GM19240 (cell line): ENCODE measurements around the gene PAF1.

ENCODE experiments used
- DNase-seq: peaks from one replicate; pipeline ENCODE4 v3.0.0; 2011; ENCODE audit warnings: low spot score; ENCODE audit not compliant: insufficient read length

Gene PAF1

GRCh38 chr19:39390751-39391437, at the start of gene PAF1, which contains the start of gene MED29:
Gene PAF1, minus strand, starts transcription at chr19:39391106. Its CDS starts 242 bp downstream, at chr19:39390864.
Gene MED29, plus strand, starts transcription at chr19:39391378. Its CDS starts 45 bp downstream, at chr19:39391423.
- peak; percentile 99 for DNase-seq

DNA sequence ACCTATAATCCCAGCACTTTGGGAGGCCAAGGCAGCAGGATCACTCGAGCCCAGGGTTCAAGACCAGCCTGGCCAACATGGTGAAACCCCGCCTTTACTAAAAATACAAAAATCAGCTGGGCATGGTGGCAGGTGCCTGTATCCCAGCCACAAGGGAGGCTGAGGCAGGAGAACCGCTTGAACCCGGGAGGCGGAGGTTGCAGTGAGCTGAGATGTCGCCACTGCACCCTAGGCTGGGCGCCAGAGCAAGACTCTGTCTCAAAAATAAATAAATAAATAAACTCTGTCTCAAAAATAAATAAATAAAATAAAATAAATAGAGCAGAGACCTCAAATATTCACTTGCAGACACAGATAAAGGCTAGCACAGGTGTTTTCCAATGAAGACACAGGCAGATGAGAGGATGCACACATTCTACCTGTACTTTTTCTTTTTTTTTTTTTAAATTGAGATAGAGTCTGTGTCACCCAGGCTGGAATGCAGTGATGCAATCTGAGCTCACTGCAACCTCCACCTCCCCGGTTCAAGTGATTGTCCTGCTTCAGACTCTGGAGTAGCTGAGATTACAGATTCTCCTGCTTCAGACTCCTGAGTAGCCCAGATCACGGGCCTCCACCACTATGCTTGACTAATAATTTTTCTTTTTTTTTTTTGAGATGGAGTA, 47.5 kb upstream of the PAF1 start:
- DNase-seq, result no peak

DNA sequence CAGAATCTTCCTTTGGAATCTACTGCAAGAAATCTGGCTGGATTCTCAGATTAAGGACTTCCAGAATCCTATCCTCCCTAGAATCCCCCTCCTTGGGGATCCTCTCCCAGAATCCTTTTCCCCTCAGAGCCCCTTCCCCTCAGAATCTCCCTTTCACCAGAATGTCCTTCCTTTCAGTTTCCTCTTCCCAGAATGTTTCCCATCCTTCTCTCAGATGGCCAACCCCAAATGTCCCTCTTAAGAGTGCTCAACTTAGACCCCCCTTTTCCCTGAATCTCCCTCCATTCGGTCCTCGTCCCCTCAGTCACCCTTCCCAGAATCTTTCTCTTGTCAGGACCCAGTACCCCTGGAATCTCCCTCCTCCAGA, 45.4 kb upstream of the PAF1 start:
- DNase-seq, result no peak

DNA sequence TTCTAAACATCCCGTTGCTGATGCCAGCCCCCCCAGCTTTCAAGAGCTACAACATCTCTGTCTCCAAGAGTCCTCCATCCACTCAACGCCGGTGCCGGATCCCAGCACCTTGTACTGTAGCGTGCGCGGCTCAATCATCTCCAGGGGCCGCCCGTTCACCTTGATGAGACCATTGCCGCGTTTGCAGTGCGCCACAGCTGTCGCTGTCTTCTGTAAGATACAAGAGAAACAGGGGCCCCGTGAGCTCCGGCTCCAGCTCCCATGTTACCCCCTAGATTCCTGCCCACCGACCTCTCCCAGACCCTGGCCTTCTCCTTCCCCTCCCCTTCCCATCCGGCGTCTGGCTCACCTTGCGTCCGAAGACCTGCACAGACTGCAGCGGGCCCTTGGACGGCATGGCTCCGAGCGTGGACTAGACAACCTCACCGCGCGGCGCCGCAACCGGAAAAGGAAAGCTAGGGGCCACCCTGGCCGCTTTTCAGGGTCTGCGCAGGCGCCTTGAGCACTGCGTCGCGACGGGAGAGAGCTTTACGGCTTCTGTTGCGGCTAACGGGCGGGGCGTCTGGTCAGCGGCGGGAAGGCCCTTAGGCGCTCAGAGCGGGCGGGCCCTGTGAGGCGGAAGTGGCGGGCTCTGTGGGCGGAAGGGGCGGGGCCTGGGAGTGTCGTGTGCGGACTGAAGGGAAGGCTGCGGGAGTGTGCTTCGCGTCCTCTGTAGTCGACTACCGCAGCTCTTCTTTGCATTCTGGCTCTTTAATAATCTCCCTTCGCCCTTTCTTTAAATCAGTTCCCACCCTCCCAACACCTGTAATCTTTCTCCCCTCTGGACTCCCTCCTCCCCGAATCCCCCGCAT, 44.8 kb upstream of the PAF1 start, which contains the start of gene RPS16:
Gene RPS16 (minus strand): TSS at position 451 of the 851 bp plus-strand sequence. CDS start 54 bp downstream, at position 397.
- DNase-seq, result peak; percentile 81

DNA sequence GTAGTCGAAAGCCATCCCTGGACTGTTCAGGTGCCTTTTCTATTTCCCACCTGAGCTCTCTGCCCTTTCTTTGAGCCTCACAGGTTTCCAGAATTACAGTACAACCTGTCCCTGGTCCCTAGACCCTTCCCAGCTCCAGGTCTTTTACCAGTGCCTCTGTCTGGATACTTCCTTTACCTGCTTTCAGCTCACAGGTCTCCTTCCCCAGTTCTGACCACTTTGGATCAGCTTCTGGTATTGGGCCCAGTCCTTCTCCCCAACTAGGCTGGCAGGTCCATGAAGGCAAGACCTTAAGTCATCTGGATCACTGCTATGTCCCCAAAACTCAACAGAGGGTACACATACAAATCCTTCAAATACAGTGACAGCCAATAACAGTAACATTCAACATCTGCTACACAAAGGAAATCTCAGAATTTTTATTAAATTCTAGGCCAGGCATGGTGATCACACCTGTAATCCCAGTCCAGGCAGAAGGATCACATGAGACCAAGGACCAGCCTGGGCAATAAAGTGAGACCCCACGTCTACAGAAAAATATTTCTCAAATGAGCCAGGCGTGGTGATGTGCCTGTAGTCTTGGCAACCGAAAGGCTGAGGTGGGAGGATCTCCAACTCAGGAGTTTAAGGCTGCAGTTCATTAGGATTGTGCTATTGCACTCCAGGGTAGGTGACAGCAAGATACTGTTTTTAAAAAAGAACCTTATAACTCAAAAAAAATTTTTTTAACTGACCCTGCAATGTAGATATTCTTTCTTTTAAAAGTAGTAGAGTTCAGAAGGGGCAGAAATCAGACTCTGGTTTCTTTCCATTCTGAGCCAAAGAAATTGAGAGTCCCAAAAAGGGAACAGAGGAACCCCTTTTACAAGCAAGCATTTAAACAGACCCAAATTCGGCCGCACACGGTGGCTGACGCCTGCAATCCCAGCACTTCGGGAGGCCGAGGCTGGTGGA, 43.5 kb upstream of the PAF1 start:
- no peak for DNase-seq

- no peak for DNase-seq
Observed at GRCh38 chr19:39433480-39434079, 42.7 kb upstream of the PAF1 start.

GRCh38 chr19:39432677-39433025, 41.7 kb upstream of the PAF1 start:
- no peak for DNase-seq

DNA sequence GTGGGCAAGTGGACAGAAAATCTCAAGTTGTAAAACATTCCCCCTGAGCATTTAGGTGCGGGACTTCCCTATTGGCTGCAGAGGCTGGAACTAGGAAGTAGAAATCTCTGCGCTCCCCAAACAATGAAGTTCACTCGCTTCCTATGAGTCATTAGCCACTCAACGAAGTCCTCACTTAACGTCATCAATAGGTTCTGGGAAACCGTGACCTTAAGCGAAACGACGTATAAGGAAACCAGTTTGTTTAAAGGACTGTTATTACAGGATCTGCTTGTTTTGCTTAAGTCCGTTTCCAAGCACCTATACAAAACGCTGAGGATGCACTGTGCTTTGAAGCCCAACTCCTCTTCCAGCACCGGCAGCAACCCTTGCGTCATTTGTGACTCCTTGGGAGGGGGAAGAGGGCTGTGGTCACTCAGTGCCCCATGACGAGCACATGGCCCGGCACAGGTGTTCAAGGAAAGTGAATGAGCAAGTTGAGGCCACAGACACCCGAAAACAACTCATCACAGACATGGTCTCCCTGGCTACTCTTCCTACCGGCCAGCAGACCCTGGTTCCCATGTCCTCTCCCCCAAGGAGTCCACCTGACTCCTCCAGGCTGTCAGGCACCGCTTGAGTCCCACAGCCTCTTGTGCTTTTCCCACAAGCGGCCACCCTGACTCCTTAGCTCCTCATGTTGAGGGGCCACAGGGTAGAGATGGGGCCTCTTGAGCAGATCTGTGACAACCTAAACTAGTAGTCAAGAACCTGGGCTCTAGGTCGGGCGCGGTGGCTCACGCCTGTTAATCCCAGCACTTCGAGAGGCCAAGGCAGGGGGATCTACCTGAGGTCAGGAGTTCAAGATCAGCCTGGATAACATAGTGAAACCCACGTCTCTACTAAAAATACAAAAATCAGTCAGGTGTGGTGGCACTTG, 40.0 kb upstream of the PAF1 start:
- DNase-seq, result peak; percentile 61

DNA sequence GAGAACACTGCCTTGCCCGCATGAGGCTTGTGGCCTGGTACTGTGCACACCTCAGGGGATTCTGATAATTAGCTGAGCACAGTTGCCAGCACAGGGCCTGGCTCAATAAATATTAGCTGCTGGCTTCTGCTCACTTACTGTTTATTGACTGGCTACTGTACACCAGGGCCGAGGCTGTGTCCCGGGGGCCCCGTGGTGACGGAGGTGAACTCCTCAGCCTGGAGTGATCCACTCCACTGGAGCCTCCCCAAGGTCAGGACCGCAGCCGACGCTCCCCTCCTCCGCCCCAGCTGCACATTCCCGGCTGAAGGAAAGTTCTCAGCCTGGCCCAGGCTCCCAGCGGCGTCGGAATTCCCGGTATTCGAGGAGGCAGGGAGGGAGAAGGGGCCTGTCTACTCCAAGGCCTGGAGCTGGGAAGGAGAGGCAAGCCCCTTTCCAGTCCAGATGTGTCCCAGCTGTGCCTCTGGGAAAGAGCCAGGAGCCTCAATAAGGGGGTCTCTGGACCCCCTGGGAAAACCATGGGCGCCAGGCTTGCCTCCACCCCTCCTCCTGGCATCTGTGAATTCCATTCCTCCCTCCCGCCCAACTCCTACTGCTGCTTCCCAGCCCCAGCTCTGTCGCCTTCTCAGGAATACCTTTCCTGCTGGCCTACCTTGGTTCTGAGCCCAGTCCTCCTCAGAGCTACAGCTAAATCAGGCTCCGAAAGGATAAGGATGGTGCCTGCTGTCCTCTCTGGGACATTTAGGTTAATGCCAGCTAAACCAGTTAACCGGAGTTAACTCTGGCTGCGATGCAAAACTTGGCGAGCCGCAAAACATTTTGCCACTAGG, 37.6 kb upstream of the PAF1 start:
- no peak for DNase-seq

- no peak for DNase-seq
Observed at GRCh38 chr19:39427707-39428106, 36.8 kb upstream of the PAF1 start.

- DNase-seq, result no peak
Observed at GRCh38 chr19:39426170-39426569, 35.3 kb upstream of the PAF1 start.

DNA sequence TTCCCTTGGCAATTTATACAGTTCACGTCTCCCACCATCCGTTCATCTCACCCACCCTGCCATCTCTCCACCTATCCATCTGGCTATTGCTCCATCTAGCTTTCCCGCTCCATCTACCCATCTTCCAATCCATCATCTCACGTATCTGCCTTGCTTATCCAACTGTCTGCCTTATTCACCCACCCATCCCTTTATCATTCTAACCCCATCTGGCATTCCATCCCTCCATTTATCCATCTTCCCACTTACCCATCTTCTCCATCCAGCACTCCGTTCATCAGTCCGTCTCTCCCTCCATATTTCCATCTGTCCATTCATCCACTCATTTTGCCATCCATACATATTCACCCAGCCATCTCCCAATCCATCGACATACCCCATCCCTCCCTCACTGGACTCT, 34.8 kb upstream of the PAF1 start:
- DNase-seq, result no peak

DNA sequence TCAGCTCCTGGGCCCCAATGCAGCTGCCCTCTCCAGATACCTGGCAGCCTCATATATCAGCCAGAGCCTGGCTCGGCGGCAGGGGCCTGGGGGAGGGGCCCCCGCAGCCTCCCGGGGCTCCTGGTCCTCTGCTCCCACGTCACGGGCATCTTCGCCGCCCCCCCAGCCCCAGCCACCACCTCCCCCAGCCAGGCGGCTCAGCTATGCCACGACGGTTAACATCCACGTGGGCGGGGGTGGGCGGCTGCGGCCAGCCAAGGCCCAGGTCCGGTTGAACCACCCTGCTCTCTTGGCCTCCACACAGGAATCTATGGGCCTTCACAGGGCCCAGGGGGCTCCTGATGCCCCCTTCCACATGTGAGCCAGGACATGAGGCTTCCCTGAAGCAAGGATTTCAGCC, 34.0 kb upstream of the PAF1 start:
- no peak for DNase-seq

- no peak for DNase-seq
Observed at GRCh38 chr19:39423258-39424086, 32.6 kb upstream of the PAF1 start.

- no peak for DNase-seq
Observed at GRCh38 chr19:39422020-39422419, 31.1 kb upstream of the PAF1 start.

DNA sequence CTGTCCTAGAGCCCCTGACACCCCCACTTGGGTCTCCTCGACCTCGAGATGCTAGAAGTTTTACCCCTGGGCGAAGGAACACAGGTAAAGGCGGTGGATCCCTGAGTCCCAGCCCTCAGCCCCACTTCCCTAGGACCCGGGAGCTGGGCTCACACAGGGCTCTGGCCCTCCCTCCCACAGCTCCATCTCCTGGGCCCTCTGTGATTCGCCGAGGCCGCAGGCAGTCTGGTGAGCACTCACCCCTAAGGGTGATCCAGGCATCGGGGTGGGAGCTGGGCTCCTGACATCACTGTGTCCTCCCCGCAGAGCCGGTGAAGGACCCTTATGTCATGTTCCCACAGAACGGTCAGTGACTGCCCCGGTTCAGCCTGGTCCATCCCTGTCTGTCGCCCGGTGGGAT, 29.9 kb upstream of the PAF1 start:
- no peak for DNase-seq

GRCh38 chr19:39419003-39419402, 28.1 kb upstream of the PAF1 start:
- no peak for DNase-seq
